GM19238 (cell line): Measurements from ENCODE around the gene EPN1.
"Not testable (repeated sequence)": the region's sequence is repeated elsewhere in the genome, so short reads cannot be mapped to it uniquely, and the experiment has no call there.

Experiments
- DNase-seq: peaks from one replicate; pipeline ENCODE4 v3.0.0; 2011; ENCODE audit warnings: low spot score; ENCODE audit not compliant: insufficient read length

The EPN1 gene

DNA sequence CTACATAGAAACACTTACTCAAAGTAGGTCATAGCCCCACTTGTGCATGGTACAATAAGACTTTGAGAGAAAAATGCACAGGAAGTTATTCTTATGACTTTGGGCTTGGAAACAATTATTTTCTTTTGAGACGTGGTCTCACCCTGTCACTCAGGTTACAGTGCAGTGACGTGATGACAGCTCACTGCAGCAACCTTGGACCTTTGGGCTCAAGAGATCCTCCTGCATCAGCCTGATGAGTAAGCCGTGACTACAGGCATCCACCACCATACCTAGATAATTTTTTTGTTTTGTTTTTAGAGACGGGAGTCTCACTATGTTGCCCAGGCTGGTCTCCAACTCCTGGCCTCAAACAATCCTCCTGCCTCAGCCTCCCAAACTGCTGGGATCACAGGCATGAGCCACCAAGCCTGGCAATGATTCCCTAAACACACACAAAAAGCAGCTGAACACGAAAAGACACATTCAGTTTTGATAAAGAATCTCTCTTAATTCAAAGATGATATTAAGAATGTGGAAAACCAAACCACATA, 45.3 kb downstream of the EPN1 start:
- DNase-seq, result no peak

DNA sequence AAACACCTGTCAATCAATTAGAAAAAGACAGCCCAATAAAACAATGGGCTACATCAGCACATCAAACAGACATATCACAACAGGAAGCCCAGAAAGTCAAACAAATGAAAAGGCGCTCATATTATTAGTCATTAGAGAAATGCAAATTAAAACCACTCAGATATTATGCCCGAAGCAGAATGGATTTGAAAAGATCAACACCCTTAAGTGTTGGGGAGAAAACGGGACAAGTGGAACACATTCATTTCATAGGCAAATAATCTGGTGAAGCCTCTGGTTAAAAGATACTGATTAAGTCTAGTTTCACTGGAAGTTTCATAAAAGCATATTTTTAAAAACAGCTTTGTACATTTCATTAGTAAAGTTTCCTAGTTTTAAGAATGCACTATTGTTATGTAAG, 45.8 kb downstream of the EPN1 start:
- no peak for DNase-seq

DNA sequence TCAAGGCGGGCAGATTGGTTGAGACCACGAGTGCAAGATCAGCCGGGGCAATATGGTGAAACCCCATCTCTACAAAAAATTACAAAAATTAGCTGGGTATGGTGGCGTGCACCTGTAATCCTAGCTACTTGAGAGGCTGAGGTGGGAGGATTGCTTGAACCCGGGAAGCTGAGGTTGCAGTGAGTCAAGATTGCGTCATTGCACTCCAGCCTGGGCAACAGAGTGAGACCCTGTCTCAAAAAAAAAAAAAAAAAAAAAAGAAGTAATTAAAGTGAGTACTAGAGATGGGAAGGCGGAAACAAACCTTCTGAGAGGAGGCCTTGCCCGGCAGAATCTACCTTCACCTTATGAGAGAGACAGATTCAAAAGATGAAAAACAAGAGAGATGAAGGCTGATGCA, 48.5 kb downstream of the EPN1 start:
- no peak for DNase-seq

DNA sequence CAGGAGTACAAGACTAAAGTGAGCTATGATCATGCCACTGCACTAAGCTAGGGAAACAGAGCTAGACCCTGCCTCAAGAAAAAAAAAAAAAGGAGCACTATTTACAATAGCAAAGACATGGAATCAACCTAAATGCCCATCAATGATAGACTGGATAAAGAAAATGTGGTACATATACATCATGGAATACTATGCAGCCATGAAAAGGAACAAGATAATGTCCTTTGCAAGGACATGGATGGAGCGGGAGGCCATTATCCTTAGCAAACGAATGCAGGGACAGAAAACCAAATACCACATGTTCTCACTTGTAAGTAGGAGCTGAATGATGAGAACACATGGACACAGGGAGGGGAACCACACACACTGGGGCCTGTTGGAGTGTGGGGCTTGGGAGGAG, 55.4 kb downstream of the EPN1 start:
- DNase-seq, result not testable (repeated sequence)

DNA sequence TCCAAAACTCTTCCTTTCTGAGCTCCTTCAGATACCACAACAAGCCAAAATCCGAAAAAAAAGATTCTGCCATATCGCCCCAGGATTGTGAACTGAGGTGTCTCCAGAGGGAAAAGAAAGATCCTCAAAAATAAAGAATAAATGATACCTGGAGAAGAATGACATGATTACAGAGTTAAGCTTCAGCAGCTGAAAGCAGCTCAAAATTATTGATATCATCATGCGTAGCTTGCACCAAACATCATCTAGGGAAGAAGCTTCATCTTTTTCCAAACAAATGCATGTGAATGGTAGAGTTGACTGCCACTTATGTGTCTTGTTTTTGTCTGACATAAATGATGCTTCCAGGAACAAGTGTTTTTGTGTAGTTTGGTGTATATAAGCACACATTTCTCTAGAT, 63.3 kb downstream of the EPN1 start, which contains the start of gene NLRP9:
NLRP9 (minus strand) TSS at position 101 of the 400 bp plus-strand sequence; CDS start at position 73, 28 bp downstream.
- no peak for DNase-seq

DNA sequence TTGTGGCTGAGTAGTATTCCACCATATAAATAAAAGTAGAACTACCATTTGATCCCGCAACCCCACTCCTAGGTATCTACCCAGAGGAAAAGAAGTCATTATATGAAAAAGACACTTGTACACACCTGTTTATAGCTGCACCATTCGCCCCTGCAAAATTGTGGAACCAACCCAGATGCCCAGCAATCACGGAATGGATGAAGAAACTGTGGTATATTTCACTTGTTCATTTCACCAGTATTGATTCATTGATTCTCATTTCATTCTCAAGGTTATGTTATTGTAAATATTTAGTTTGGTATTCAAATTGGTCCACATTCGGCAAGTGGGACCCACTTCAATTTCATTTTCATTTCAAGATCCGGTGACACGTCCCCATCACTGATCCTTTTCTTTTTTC, 75.7 kb downstream of the EPN1 start:
- no peak for DNase-seq

DNA sequence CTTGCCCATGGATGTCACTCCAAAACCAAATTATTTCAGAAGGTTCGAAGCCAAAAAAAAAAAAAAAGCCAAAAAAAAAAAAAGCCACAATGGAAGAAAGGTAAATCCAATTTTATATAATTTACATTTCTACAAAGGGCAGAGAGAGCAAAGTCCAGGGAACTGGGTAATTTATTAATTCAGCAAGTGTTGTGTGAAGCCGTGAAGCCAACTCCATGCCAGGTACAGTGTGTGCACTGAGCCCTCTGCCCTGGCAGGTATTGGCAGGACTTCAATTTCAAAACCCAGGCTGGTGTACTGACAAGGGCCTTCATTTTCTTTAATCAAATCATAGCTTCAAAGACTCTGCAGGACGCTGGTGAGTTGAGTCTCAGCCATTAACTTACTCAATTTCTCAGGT, 78.4 kb downstream of the EPN1 start:
- DNase-seq, result no peak

DNA sequence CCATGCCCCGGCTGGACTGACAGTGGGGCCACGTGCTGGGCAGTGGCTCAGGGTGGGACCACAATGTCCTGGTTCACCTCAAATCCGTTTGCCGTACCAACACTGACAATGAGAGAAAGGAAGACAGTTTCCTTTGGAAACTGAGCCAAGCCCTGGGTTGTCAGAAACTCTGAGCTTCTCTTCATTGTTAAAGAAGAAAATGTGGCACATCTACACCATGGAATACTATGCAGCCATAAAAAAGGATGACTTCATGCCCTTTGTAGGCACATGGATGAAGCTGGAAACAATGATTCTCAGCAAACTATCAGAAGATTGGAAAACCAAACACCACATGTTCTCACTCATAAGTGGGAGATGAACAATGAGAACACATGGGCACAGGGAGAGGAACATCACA, 81.8 kb downstream of the EPN1 start:
- not testable (repeated sequence) for DNase-seq

DNA sequence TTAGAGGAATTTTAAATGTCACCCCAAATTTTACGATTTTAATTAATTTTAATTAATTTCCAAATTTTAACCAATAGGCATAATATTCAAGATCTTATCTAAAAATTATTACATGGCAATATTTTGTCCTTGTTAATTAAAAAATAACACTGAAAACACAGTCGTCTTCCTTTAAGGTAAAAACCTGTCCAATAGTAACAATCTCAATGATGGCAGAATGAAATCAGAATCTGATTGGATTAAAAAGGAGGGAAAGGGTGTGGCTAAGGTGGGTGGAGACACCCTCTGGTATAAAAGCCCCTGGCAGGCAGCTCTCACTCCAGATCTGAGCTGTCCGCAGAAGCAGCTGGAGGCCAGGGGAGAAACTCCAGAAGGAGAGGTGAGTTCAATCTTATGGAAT, 83.8 kb downstream of the EPN1 start, which contains the start of gene RFPL4A:
RFPL4A (plus strand) TSS at position 301 of the 400 bp plus-strand sequence. CDS start 2,704 bp downstream, outside the sequence.
- DNase-seq, result not testable (repeated sequence)
